NB4 (cell line): ENCODE data around the gene SIGLEC11.
"Not testable (repeated sequence)": the region's sequence is repeated elsewhere in the genome, so short reads cannot be mapped to it uniquely, and the experiment has no call there.

Source experiments
- POLR2A ChIP-seq: IDR thresholded peaks from 2 replicates; pipeline ENCODE4 v1.6.1; 2011; ENCODE audit warnings: mild to moderate bottlenecking; ENCODE audit not compliant: insufficient read length; ENCODE audit errors: extremely low read depth
- TF ChIP-seq, protein P1 (sequence below): IDR thresholded peaks from one replicate; pipeline ENCODE4 v1.5.1; 2012; ENCODE audit warnings: low read depth, low read length

DNA sequence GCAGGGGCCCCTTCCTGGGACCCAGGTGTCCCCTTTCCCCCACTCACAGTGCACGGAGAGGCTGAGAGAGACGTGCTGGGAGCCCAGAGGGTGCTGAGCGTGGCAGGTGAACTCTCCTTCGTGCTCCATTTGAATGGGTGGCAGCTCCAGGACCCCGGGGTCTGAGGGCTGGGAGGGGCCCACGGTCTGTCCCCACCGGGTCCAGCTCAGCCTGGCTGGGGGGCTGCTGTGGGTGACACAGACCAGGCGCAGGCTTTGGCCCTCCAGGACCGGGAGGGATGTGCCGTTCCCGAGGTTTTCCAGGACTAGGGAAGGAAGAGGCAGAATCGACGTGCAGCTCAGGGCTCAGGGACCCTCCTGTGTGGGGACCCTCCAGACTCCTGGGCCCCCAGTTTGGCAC is 2.4 kb downstream of the SIGLEC11 start:
- TF ChIP-seq, protein P1, sequence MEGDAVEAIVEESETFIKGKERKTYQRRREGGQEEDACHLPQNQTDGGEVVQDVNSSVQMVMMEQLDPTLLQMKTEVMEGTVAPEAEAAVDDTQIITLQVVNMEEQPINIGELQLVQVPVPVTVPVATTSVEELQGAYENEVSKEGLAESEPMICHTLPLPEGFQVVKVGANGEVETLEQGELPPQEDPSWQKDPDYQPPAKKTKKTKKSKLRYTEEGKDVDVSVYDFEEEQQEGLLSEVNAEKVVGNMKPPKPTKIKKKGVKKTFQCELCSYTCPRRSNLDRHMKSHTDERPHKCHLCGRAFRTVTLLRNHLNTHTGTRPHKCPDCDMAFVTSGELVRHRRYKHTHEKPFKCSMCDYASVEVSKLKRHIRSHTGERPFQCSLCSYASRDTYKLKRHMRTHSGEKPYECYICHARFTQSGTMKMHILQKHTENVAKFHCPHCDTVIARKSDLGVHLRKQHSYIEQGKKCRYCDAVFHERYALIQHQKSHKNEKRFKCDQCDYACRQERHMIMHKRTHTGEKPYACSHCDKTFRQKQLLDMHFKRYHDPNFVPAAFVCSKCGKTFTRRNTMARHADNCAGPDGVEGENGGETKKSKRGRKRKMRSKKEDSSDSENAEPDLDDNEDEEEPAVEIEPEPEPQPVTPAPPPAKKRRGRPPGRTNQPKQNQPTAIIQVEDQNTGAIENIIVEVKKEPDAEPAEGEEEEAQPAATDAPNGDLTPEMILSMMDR = not testable (repeated sequence)
- TF ChIP-seq POLR2A = not testable (repeated sequence)
